ENCODE data around the gene ABCA3.

ABCA3 gene

GRCh38 chr16:2317231-2318020, 23.1 kb downstream of the ABCA3 start:
- no peak for DNase-seq (ENCODE audit: low read depth in 2 of 2)

GRCh38 chr16:2308089-2308962, 32.2 kb downstream of the ABCA3 start:
- no peak for DNase-seq (ENCODE audit: low read depth in 2 of 2)

- DNase-seq (ENCODE audit: low read depth in 2 of 2): no peak
Measured at GRCh38 chr16:2299915-2300192, 40.7 kb downstream of the ABCA3 start.

- no peak for DNase-seq (ENCODE audit: low read depth in 2 of 2)
Measured at GRCh38 chr16:2299121-2299914, 41.2 kb downstream of the ABCA3 start.

GRCh38 chr16:2298621-2299020, 41.9 kb downstream of the ABCA3 start:
- no peak for DNase-seq (ENCODE audit: low read depth in 2 of 2)

- DNase-seq (ENCODE audit: low read depth in 2 of 2): no peak
Measured at GRCh38 chr16:2297506-2297860, 43.0 kb downstream of the ABCA3 start.

- no peak for DNase-seq (ENCODE audit: low read depth in 2 of 2)
Measured at GRCh38 chr16:2296661-2297505, 43.6 kb downstream of the ABCA3 start.

GRCh38 chr16:2295056-2295798, 45.3 kb downstream of the ABCA3 start:
- DNase-seq (ENCODE audit: low read depth in 2 of 2): no peak

- no peak for DNase-seq (ENCODE audit: low read depth in 2 of 2)
Measured at GRCh38 chr16:2292221-2292620, 48.3 kb downstream of the ABCA3 start.

- no peak for DNase-seq (ENCODE audit: low read depth in 2 of 2)
Measured at GRCh38 chr16:2289282-2289681, 51.2 kb downstream of the ABCA3 start.

- DNase-seq (ENCODE audit: low read depth in 2 of 2): no peak
Measured at GRCh38 chr16:2288726-2289125, 51.8 kb downstream of the ABCA3 start.

- DNase-seq (ENCODE audit: low read depth in 2 of 2): no peak
Measured at GRCh38 chr16:2287916-2288547, 52.5 kb downstream of the ABCA3 start.

- no peak for DNase-seq (ENCODE audit: low read depth in 2 of 2)
Measured at GRCh38 chr16:2286550-2286949, 54.0 kb downstream of the ABCA3 start.

- no peak for DNase-seq (ENCODE audit: low read depth in 2 of 2)
Measured at GRCh38 chr16:2285731-2286191, 54.8 kb downstream of the ABCA3 start.

GRCh38 chr16:2284797-2285576, 55.5 kb downstream of the ABCA3 start:
- DNase-seq (ENCODE audit: low read depth in 2 of 2): no peak

- no peak for DNase-seq (ENCODE audit: low read depth in 2 of 2)
Measured at GRCh38 chr16:2284001-2284770, 56.3 kb downstream of the ABCA3 start.

GRCh38 chr16:2282866-2283555, 57.5 kb downstream of the ABCA3 start:
- no peak for DNase-seq (ENCODE audit: low read depth in 2 of 2)

- DNase-seq (ENCODE audit: low read depth in 2 of 2): no peak
Measured at GRCh38 chr16:2282262-2282661, 58.3 kb downstream of the ABCA3 start.
